Esophagus mucosa (tissue), 1 donor: Measurements from ENCODE around the gene CA9. TPM values are rescaled to one million over a fixed set of nuclear protein-coding genes. Genes with fewer than 3 reads are reported as not detected.

Experiments used
- ATAC-seq: fragments of 200-7000 bp; cut with Tn5 transposase; one replicate; pipeline ENCODE4 v1.9.1; 2020
- total RNA-seq: library from RNA; stranded (reverse); gene quantifications from one replicate; pipeline ENCODE4 v1.2.4, GENCODE V29; 2023
- donor health status: DM: yes; HTN: yes; CAD: no.

The CA9 gene
- total RNA-seq, 1 donor from 2014 or later, result 1.6 TPM

DNA sequence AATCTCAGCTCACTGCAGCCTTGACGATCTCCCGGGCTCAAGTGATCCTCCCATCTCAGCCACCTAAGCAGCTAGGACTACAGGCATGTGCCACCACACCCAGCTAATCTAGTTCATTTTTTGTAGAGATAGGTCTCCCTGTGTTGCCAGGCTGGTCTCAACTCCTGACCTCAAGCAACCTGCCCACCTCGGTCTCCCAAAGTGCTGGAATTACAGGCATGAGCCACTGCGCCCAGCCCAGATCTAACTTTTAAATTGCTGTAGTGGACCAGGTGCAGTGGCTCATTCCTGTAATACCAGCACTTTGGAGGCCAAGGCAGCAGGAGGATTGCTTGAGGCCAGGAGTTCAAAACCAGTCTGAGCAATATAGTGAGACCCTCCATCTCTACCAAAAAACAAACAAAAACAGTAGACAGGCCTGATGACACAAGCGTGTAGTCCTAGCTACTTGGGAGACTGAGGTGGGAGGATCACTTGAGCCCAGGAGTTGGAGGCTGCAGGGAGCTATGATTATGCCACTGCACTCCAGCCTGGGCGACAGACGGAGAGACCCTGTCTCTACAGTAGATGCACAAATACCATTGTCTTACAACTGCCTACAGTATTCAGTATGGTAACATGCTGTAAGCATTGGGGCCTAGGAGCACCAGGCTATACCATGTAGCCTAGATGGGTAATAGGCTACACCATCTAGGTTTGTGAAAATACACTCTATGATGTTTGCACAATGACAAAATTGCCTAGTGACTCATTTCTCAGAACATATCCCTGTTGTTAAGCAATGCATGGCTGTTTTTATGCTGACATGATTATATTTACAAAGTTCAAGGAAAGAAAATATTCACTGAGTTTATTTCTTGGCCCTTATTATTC, 21.5 kb upstream of the CA9 start:
- ATAC-seq, result peak; percentile 53

DNA sequence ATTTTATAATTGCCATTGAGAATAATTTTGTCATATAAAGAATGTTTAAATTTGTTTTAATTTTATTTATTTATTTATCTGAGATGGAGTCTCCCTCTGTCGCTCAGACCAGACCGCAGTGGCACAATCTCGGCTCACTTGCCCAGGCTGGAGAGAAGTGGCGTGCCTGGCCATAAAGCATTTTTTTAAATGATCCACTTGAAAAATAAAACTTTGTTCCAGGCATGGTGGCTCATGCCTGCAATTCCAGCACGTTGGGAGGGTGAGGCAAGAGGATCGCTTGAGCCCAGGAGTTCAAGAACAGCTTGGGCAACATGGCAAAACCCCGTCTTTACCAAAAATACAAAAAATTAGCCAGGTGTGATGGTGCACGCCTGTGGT, 20.9 kb upstream of the CA9 start:
- ATAC-seq, result no peak

DNA sequence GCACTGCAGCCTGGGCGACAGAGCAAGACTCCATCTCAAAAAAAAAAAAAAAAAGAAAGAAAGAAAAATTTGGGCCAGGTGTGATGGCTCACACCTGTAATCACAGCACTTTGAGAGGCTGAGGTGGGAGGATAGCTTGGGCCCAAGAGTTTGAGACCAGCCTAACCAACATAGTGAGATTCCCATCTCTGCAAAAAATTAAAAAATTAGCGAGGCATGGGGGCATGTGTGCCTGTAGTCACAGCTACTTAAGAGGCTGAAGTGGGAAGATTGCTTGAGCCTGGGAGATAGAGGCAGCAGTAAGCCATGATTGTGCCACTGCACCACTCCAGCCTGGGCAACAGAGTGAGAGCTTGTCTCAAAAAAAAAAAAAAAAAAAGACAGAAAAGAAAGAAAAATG, 20.1 kb upstream of the CA9 start:
- ATAC-seq, result no peak

GRCh38 chr9:35656348-35656747, 17.4 kb upstream of the CA9 start:
- no peak for ATAC-seq

- ATAC-seq, result peak; percentile 1
Measured at GRCh38 chr9:35656831-35657545, 16.7 kb upstream of the CA9 start.

GRCh38 chr9:35657546-35658136, 16.1 kb upstream of the CA9 start, which contains the start of gene RMRP:
TSS of gene RMRP (minus strand) at chr9:35658019.
- ATAC-seq, result peak; percentile 98

DNA sequence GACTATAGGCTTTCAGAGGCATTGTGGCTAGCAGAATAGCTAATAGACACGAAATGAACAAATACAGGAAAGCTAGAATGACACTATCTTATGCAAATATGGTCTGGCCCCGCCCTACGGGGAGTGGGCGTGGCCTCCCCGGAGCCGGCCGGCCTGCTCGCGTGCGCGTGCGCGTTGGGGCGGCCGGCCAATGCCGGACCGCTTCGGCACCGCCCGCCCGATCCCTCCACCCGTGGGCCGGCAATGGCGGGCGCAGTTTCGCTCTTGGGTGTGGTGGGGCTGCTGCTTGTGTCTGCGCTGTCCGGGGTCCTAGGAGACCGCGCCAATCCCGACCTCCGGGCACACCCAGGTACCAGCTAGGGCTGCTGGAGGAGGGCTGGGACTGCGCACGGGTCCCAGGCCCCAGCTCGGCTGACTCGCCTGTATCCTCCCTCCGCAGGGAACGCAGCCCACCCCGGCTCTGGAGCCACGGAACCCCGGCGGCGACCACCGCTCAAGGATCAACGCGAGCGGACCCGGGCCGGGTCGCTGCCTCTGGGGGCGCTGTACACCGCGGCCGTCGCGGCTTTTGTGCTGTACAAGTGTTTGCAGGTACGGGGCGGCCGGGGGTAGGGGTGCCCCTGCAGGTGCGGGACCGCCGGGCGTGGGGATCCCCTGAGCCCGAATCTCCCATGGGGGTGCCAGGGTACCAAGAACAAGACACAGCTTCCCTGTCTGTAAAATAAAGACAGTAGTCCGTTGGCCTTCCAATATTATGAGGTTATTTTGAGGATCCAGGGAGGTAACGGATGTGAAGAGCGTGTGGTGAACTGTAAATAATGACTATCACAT, 15.4 kb upstream of the CA9 start, which contains the start of gene CCDC107:
Gene CCDC107 (plus strand): TSS at position 156 of the 831 bp plus-strand sequence. CDS start 88 bp downstream, at position 244.
- peak; percentile 91 for ATAC-seq

DNA sequence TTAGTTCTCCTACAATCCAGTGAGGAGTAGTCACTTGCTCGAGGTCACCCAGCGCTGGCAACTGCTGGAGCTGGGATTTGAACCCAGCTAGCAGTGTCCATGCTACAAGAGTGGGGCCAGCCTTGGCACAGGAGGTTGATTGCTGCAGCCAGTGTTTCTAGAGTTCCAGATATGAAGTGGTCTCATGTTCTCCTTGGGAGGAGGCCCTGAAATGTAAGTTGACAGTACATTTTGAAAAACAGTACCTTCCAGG, 14.8 kb upstream of the CA9 start:
- no peak for ATAC-seq

GRCh38 chr9:35659340-35659739, 14.4 kb upstream of the CA9 start:
- ATAC-seq, result no peak

DNA sequence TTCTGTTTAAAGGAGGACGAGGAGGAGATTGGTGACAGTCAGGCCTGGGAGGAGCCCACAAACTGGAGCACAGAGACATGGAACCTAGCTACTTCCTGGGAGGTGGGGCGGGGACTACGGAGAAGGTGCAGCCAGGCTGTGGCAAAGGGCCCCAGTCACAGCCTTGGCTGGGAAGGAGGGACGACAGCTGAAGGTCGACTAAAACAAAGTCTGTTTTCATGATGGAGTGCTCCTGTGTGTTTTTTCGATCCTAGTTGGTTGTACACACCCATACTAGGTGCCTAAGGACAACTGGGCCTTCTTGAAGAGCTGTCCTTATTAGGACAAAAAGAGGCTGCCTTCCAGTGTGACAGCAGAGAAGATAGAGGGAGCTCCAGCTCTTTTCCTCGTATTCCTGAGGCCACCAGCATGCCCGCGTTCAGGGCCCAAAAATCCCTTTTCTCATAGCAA, 12.7 kb upstream of the CA9 start:
- ATAC-seq, result no peak

DNA sequence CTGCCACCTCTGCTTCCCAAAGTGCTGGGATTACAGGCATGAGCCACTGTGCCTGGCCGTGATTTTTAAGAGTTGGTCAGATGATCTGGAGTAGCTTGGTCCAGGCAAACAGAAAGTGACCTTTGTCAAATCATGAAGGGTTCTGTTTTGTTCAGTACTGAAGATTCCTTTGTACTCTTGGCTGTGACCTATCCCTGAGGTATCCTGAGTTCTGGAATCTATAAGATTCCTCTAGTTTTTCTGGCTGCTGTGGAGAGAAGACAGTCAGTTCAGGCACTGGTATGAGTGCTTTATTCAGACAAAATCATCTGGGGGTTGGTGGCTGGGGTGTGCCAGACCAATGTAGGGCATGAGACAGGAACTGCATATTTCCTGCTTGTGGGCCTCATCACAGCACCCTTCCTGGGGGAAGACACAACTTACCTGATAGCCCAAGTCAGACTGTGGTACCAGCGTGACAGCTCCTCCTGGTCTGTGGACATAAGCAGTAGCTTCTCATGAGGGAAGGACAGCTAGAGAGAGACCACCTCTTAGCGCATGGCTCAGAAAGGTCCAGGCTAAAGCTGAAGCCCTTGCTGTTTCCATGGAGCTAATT, 11.9 kb upstream of the CA9 start:
- ATAC-seq, result no peak

- ATAC-seq, result no peak
Measured at GRCh38 chr9:35662437-35662836, 11.3 kb upstream of the CA9 start.

- ATAC-seq, result peak; percentile 80
Measured at GRCh38 chr9:35664531-35665470, 8.9 kb upstream of the CA9 start, which contains the start of gene ARHGEF39. TSS of gene ARHGEF39 (minus strand) at chr9:35665195. CDS start at chr9:35665169, 26 bp downstream.

DNA sequence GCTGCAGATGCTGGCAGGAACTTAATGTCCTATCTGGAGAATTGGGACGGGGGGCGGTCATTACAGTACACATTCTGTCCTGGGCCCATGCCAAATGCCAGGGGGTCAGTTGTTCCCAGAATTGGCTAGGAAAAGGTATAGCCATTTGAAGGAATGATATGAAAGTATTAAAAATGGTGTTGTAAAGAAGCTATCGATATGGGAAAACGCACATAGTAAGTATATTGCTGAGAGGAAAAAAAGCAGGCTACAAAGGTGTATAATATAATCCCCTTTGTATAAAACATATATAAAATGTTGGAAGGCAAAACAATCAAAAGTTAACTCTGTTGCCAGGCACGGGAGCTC, 8.3 kb upstream of the CA9 start:
- ATAC-seq, result no peak

DNA sequence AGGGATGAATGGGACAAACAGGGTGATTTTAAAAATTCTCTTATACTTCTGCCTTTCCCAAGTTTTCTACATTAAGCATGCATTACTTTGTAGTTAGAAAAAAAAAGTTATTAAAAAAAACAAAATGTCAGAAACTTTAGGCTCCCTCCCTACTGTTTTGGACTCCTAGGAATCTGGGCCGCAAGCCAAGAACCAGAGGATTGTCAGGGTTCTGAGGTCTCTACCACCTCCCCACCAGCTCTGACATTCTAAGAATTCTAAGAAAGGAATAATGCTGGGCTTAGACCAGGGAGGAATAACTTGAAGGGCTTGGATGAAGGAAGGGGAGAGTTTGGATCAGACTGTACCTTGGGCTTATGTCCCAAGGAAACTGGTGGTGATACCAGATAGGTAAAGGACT, 7.7 kb upstream of the CA9 start:
- no peak for ATAC-seq

- no peak for ATAC-seq
Measured at GRCh38 chr9:35666549-35666948, 7.2 kb upstream of the CA9 start.

- no peak for ATAC-seq
Measured at GRCh38 chr9:35667939-35668338, 5.8 kb upstream of the CA9 start.

- no peak for ATAC-seq
Measured at GRCh38 chr9:35669331-35670145, 4.2 kb upstream of the CA9 start.

- ATAC-seq, result no peak
Measured at GRCh38 chr9:35674025-35674361, 265 bp downstream of the CA9 start.

GRCh38 chr9:35675204-35675603, 1.5 kb downstream of the CA9 start:
- ATAC-seq, result peak; percentile 4
